Thoracic aorta (tissue), 2 donors: ENCODE measurements around the gene NAGLU. TPM values are rescaled to one million over a fixed set of nuclear protein-coding genes. Genes with fewer than 3 reads are reported as not detected.

Source experiments
- ATAC-seq: fragments of 150-250 bp; one replicate; pipeline ENCODE4 v1.8.0; 2017; ENCODE audit warnings: low read depth; ENCODE audit not compliant: insufficient number of reproducible peaks, low FRiP score
- DNase-seq: peaks from one replicate; pipeline ENCODE4 v3.0.0-alpha.2; 2020; ENCODE audit warnings: low spot score
- H3K27ac ChIP-seq, 2 donors: fragments of 200-600 bp; sonication (generic); 1 replicate in 1 of 2; 2 replicates in 1 of 2; pipeline ENCODE4 v1.5.1; 2016; ENCODE audit warnings: mild to moderate bottlenecking in 2 of 2, moderate library complexity in 2 of 2
- H3K27me3 ChIP-seq: fragments of 200-600 bp; sonication (generic); replicated peaks from 2 replicates; pipeline ENCODE4 v1.6.0; 2016; ENCODE audit warnings: mild to moderate bottlenecking; ENCODE audit not compliant: insufficient read depth
- H3K36me3 ChIP-seq: fragments of 200-600 bp; sonication (generic); one replicate; pipeline ENCODE4 v1.5.1; 2016
- H3K4me1 ChIP-seq, 2 donors: fragments of 200-600 bp; sonication (generic); 1 replicate in 1 of 2; 2 replicates in 1 of 2; pipeline versions ENCODE4 v1.5.1 to v1.6.0; 2016; ENCODE audit warnings: low read depth in 2 of 2, mild to moderate bottlenecking in 1 of 2; ENCODE audit not compliant: control insufficient read depth in 1 of 2
- H3K4me3 ChIP-seq: fragments of 200-600 bp; sonication (generic); 2 replicates; pipeline ENCODE4 v1.5.1; 2016; ENCODE audit warnings: mild to moderate bottlenecking
- H3K9me3 ChIP-seq: fragments of 200-600 bp; sonication (generic); 2 replicates; pipeline ENCODE4 v1.5.1; 2016
- total RNA-seq, 2 donors: library from RNA; depleted of rRNA; stranded (reverse); fragments of >200 nt; gene quantifications; one replicate each; pipeline versions ENCODE4 v1.1.0 to v1.2.3, GENCODE V29; 2016
- TF ChIP-seq, protein P1 (sequence below): fragments of 200-600 bp; sonication (generic); IDR thresholded peaks from one replicate; pipeline ENCODE4 v1.5.1; 2019; ENCODE audit warnings: antibody characterized with exemption

The NAGLU gene
- total RNA-seq, 2 donors from 2014 or later = 86.7 to 130 TPM

DNA sequence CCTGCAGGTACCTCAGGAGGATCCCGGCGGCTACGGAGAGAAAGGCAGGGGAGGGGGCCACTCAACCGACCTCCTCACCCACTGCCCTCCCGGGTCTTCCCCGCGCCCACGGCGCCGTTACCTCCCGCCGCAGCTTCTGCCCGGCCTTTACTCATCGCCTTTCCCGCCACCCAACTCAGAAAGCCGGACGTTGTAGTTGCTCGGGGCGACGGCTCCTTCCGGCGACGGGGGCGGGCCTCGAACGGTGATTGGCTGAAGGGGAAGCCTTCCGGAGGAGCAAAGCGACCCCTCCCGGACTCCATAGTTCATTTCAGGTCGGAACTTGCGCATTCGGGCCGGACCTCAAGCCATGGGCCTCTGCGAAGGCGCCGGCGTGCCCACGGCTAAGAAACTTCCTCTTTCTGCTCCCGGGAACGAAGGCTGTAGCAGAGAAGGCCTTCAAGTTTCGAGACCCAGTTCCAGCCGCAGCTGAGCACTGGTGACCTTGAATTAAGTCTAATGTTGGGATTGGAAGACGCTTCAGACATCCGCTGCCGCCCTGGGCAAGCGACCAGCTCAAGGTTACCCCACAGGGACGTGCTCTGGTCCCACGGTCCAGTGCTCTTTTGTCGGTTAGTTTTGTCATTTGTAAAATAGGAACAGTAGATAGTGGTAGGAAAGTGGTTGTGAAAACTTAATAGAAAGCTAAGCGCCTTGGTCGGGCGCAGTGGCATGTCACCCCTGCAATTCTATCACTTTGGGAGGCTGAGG lies 41.7 kb downstream of the NAGLU start, which contains the start of gene PSMC3IP:
PSMC3IP (minus strand) TSS at position 198 of the 750 bp plus-strand sequence; CDS start at position 155, 43 bp downstream.
- peak within 1 kb of the TSS; percentile 69 for H3K4me3 ChIP-seq
- ATAC-seq = peak; percentile 77
- peaks cover 10 to 18% of the 10 kb centered on the region in 2 donors for H3K4me1 ChIP-seq
- DNase-seq = peak; percentile 83
- H3K36me3 ChIP-seq = peaks cover 45% of the 10 kb centered on the region
- TF ChIP-seq, protein P1, sequence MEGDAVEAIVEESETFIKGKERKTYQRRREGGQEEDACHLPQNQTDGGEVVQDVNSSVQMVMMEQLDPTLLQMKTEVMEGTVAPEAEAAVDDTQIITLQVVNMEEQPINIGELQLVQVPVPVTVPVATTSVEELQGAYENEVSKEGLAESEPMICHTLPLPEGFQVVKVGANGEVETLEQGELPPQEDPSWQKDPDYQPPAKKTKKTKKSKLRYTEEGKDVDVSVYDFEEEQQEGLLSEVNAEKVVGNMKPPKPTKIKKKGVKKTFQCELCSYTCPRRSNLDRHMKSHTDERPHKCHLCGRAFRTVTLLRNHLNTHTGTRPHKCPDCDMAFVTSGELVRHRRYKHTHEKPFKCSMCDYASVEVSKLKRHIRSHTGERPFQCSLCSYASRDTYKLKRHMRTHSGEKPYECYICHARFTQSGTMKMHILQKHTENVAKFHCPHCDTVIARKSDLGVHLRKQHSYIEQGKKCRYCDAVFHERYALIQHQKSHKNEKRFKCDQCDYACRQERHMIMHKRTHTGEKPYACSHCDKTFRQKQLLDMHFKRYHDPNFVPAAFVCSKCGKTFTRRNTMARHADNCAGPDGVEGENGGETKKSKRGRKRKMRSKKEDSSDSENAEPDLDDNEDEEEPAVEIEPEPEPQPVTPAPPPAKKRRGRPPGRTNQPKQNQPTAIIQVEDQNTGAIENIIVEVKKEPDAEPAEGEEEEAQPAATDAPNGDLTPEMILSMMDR = peak; percentile 31
- peak within 1 kb of the TSS; percentile 82 for H3K27ac ChIP-seq
- H3K9me3 ChIP-seq = no peaks in the 10 kb centered on the region
- no peaks in the 10 kb centered on the region for H3K27me3 ChIP-seq

DNA sequence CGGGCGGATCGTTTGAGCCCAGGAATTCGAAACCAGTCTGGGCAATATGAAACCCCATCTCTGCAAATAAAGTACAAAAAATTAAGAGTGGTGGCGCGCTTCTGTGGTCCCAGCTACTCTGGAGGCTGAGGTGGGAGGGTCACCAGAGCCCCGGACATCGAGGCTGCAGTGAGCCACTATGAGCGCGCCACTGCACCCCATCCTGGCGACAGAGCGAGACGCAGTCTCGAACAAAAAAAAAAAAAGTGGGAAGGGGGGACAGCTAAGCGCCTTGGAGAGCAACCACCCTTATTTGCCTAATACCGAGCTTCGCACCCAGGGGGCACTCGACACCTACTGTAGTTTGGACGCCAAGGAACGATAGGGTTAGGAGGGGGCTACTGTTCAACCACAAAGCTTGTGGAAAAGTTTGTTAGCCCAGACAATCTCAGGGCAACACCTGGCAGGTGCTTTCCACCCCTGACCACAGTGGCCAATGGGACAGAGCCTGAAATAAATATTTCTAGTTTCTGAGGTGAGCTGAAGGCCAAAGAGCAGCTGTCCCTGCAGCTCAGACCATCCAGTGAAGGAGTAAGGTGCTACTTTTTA lies 42.3 kb downstream of the NAGLU start:
- no peaks in the 10 kb centered on the region for H3K27me3 ChIP-seq
- peak overlapping the region; percentile 69 for H3K4me3 ChIP-seq
- H3K9me3 ChIP-seq = no peaks in the 10 kb centered on the region
- peaks cover 45% of the 10 kb centered on the region for H3K36me3 ChIP-seq
- peak overlapping the region; percentile 82 for H3K27ac ChIP-seq
- ATAC-seq (peak; percentile 66), DNase-seq (no peak)
- TF ChIP-seq, protein P1 = peak; percentile 74
- peaks cover 10 to 18% of the 10 kb centered on the region in 2 donors for H3K4me1 ChIP-seq

DNA sequence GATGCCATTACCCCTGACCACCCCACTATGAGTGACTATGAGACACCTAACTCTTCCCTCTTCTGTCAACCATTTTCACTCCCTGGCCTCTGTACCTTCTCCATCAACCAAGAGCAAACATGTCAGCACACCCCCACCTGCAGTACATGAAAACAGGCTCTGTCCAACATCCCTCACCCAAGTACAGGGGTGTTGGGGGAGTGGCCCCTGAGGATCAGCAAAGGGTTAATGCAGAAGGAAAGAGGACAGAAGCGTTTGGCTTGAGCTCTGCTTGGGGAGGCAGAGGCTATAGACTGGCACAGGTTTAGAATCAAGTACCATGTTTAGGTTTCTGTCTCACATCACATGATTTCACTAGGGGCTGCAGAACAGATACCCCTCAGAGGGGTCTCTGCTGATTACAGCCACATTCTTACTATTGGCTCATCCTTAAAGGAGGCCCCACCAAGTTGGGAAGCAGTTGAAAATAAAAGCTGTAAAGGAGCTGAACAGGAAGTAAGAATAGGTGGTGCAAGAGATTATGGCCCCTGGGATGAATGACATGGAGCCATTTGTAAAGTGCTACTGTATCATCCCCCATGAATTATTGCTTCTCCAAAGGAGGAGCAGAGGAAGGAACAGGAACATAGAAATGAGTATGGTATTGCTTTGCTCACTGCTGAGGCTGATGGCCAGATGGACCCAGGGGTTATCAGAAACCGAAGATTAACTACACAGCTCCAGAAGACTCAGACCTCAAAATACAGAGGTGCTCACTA lies 43.9 kb downstream of the NAGLU start:
- no peaks in the 10 kb centered on the region for H3K9me3 ChIP-seq
- H3K4me1 ChIP-seq = peaks cover 10 to 18% of the 10 kb centered on the region in 2 donors
- H3K27me3 ChIP-seq = no peaks in the 10 kb centered on the region
- ATAC-seq (no peak), DNase-seq (no peak)
- no peak overlapping the region for H3K4me3 ChIP-seq
- H3K36me3 ChIP-seq = peaks cover 54% of the 10 kb centered on the region
- H3K27ac ChIP-seq = no peak overlapping the region
- TF ChIP-seq, protein P1 = no peak

DNA sequence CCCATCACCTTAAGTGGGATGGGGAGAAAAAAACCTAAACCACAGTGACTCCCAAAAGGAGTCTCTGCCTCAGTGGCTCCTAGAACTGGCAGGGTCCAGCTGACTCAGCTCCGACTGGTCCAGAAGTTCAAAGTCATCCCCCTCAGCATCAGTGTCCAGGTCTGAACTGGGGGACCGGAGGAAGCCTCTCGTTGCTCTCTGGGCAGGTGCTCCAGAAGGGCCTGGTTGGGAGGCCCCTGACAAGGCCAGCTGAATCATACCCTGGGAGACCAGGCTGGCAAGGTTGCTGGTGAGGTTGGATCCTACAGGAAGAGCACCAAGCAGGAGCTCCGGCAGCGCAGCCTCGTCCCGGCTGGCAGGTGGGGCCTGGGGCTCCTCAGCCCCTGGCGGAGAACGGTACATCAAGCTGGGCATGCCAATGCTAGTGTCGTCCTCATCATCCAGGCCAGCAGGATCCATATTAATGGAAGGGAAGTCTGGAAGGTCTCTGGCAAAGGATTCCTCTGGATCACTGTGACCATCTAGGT lies 45.8 kb downstream of the NAGLU start:
- no peaks in the 10 kb centered on the region for H3K27me3 ChIP-seq
- TF ChIP-seq, protein P1 = no peak
- DNase-seq (no peak), ATAC-seq (no peak)
- H3K27ac ChIP-seq = no peak overlapping the region
- H3K4me1 ChIP-seq = peaks cover 10 to 24% of the 10 kb centered on the region in 2 donors
- H3K4me3 ChIP-seq = no peak overlapping the region
- H3K9me3 ChIP-seq = no peaks in the 10 kb centered on the region
- H3K36me3 ChIP-seq = peaks cover 70% of the 10 kb centered on the region

DNA sequence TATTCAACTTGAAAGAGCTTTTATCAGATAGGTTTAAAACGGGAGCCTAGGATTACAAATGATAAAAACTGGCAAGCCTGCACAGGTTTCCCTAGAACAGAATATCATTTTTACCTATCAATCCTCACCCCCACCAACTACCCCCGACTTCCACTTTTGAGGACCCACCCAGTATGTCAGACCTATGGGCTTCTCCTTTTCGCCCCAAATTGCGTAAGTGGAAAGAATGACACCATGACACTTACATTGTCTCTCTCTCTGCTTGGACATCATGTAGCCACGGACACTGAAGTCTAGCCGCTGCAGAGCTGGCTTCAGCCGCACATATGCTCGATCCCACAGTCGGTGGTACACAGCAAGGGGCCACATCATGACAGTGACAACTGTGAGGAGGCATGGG lies 48.8 kb downstream of the NAGLU start:
- DNase-seq (no peak), ATAC-seq (no peak)
- Histone ChIP-seq H3K9me3 (no peaks in the 10 kb centered on the region), H3K4me3 (no peak overlapping the region), H3K4me1 (peaks cover 0 to 8% of the 10 kb centered on the region in 2 donors), H3K36me3 (peaks cover 83% of the 10 kb centered on the region), H3K27me3 (no peaks in the 10 kb centered on the region), H3K27ac (no peak overlapping the region)
- TF ChIP-seq, protein P1 = no peak
